ENCODE data around the gene ADNP. TPM values are rescaled to one million over a fixed set of nuclear protein-coding genes. Genes with fewer than 3 reads are reported as not detected.
"Not testable (repeated sequence)": the region's sequence is repeated elsewhere in the genome, so short reads cannot be mapped to it uniquely, and the experiment has no call there.

The ADNP gene
- total RNA-seq (10 to 100 TPM; 41.9 to 47.1 TPM), total RNA-seq (66.9 to 254 (median 102) reads per million in 172 experiments)
- 40.5 TPM for polyA plus RNA-seq (2013, experiment 1 of 2)
- 42.0 TPM for polyA plus RNA-seq (2013, experiment 2 of 2)

DNA sequence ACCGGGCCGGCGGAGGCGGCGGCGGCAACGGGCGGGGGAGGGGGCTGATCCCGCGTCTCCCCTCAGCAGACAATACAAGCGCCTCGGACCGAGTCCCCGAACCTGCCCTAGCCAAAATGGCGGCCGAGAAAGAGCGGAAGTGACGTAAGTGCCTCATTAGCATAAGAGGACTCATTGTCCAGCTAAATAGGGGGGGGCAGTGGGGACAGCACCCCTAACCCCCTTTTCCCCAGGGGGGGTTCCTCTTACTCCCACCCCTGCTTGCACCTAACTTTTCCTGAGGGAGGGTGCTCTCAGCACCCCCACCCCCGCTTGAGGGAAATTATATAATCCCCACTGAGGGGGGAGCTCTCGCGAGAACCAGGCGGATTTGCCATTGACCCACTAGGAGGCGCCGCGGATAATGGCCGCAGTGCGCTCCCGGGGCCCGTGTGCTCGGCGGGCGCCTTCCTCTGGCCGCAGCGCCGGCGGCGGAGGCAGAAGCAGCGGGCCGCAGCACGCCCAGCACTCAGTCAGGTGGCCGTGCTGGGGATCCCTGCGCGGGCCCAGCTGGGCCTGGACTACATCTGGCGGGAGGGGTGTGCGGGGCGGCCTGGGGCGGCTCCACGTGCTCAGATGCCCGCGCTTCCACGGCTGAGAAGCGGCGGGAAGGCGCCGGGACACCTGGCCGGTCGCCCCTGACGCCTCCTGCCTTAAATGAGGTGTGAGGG lies at the start of gene ADNP:
Gene ADNP, minus strand, starts transcription at position 132 of the 710 bp plus-strand sequence. CDS start 27,441 bp downstream, outside the sequence.
- Histone ChIP-seq H3K27ac (ENCODE audit: low read depth in 1 of 2, low read length in 2 of 2) (peak within 1 kb of the TSS; percentile 100), H3K36me3 (ENCODE audit: insufficient read depth, low read length) (peaks cover 29% of the 10 kb centered on the region), H3K9me3 (ENCODE audit: control insufficient read depth in 1 of 2, insufficient read depth in 1 of 2, low read length in 2 of 2) (no peaks in the 10 kb centered on the region), H3K4me1 (ENCODE audit: insufficient read depth, low read length) (peaks cover 28% of the 10 kb centered on the region), H3K4me3 (ENCODE audit: low read length) (peak within 1 kb of the TSS; percentile 71), H3K27me3 (ENCODE audit: control insufficient read depth in 1 of 2, insufficient read depth in 2 of 2, low read length in 2 of 2) (no peaks in the 10 kb centered on the region)
- peak; percentile 80 to 96 (median 86) for DNase-seq
- CTCF ChIA-PET: interaction anchor here (0.9 to 4.2 kb wide), 12 partner anchors 11 to 140 kb away, joined by 3 to 63 read pairs (median 5); partner anchors contain the start of genes BCAS4, DPM1 and MOCS3
- POLR2A ChIA-PET: interaction anchor here (0.7 to 7.9 kb wide), 26 partner anchors 9 to 995 kb away, joined by 3 to 157 read pairs (median 5); partner anchors contain the start of genes BCAS4, DPM1, MOCS3 and NFATC2
- Mint-ChIP-seq H3K9me3 (no peaks in the 10 kb centered on the region), H3K27me3 (no peaks in the 10 kb centered on the region), H3K4me3 (peak within 1 kb of the TSS; percentile 93), H3K36me3 (ENCODE audit: low read depth) (peaks cover 80% of the 10 kb centered on the region), H3K4me1 (ENCODE audit: low read depth) (peaks cover 50% of the 10 kb centered on the region), H3K27ac (peak within 1 kb of the TSS; percentile 98)
- intact Hi-C loops (cut with DNase I, micrococcal nuclease): loop anchor here (1.0 to 10.0 kb wide), 6 partner anchors 27 to 1217 kb away; partner anchors contain the start of genes DPM1 (in 2 of the 2), MOCS3 (in 2 of the 2), B4GALT5 (in 1 of the 2) and CEBPB (in 1 of the 2)
- TF ChIP-seq, protein P1, sequence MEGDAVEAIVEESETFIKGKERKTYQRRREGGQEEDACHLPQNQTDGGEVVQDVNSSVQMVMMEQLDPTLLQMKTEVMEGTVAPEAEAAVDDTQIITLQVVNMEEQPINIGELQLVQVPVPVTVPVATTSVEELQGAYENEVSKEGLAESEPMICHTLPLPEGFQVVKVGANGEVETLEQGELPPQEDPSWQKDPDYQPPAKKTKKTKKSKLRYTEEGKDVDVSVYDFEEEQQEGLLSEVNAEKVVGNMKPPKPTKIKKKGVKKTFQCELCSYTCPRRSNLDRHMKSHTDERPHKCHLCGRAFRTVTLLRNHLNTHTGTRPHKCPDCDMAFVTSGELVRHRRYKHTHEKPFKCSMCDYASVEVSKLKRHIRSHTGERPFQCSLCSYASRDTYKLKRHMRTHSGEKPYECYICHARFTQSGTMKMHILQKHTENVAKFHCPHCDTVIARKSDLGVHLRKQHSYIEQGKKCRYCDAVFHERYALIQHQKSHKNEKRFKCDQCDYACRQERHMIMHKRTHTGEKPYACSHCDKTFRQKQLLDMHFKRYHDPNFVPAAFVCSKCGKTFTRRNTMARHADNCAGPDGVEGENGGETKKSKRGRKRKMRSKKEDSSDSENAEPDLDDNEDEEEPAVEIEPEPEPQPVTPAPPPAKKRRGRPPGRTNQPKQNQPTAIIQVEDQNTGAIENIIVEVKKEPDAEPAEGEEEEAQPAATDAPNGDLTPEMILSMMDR (IDR thresholded peaks at IDR 0.05): peak; percentile 76
- ATAC-seq (ENCODE audit: poor library complexity): peak; percentile 62

DNA sequence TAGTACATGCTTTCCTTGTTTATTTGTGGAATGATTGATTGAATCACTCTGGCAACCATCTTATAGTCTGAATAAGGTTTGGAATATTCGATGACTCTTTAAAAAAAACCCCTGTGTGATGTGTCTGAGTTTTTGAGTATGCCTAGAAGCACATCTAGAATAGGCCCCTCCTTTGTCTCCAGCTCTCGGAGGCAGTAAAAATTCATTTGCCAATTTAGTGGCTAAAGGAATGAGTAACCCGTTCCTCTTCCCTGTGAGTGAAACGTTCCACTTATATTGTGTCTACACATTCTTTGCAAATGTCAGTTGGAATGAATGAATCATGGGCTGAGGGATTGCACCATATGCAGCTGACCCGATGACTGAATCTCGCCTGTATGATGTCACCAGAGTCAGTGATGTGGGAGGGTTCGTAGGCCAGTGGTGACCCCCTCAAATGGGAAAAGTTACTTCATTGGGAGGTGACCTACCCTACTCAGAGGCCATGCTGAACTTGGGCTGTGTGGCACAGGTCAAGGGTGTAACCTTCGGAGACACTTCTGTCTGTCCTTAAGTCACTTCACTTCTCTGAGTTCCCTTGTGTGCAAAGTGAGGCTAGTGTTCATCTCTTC lies 48.9 kb upstream of the ADNP start:
- H3K4me3 Mint-ChIP-seq: no peak overlapping the region
- H3K27ac ChIP-seq (ENCODE audit: low read depth in 1 of 2, low read length in 2 of 2): no peak overlapping the region
- intact Hi-C loops (cut with DNase I, micrococcal nuclease): loop anchor here (10.0 kb wide), 2 partner anchors 615 to 1105 kb away; no protein-coding TSS in a partner anchor
- no peak for ATAC-seq (ENCODE audit: poor library complexity)
- no peaks in the 10 kb centered on the region for H3K9me3 Mint-ChIP-seq
- no peak overlapping the region for H3K27ac Mint-ChIP-seq
- H3K27me3 ChIP-seq (ENCODE audit: control insufficient read depth in 1 of 2, insufficient read depth in 2 of 2, low read length in 2 of 2): peaks cover 17 to 23% of the 10 kb centered on the region in 2 experiments
- H3K36me3 Mint-ChIP-seq (ENCODE audit: low read depth): no peaks in the 10 kb centered on the region
- POLR2A ChIA-PET: interaction anchor here (1.4 kb wide), 1 partner anchor 49 kb away, joined by 4 read pairs; the partner anchor contains the start of gene ADNP
- CTCF ChIA-PET: interaction anchor here (2.4 kb wide), 1 partner anchor 185 kb away, joined by 9 read pairs; the partner anchor contains the start of gene BCAS4
- H3K9me3 ChIP-seq (ENCODE audit: control insufficient read depth in 1 of 2, insufficient read depth in 1 of 2, low read length in 2 of 2): no peaks in the 10 kb centered on the region
- peaks cover 4% of the 10 kb centered on the region for H3K4me1 ChIP-seq (ENCODE audit: insufficient read depth, low read length)
- no peak overlapping the region for H3K4me3 ChIP-seq (ENCODE audit: low read length)
- TF ChIP-seq, protein P1 (IDR thresholded peaks at IDR 0.05): no peak
- no peaks in the 10 kb centered on the region for H3K4me1 Mint-ChIP-seq (ENCODE audit: low read depth)
- peaks cover 56% of the 10 kb centered on the region for H3K27me3 Mint-ChIP-seq
- peak in 2 of 14 experiments; percentile 34 to 52 for DNase-seq
- H3K36me3 ChIP-seq (ENCODE audit: insufficient read depth, low read length): no peaks in the 10 kb centered on the region

DNA sequence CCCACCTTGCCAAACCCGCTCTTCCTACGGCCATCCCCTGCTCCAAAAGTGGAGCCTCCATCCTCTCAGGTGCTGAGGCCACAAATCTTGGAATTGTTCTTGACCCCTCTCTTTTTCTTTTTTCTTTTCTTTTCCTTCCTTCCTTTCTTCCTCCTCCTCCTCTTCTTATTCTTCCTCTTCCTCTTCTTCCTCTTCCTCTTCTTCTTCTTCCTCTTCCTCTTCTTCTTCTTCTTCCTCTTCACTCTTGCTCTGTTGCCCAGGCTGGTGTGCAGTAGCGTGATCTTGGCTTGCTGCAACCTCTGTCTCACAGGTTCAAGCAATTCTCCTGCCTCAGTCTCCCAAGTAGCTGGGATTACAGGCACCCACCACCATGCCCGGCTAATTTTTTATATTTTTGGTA lies 47.3 kb upstream of the ADNP start:
- CTCF ChIA-PET; H3K27ac Mint-ChIP-seq; H3K36me3 ChIP-seq (ENCODE audit: insufficient read depth, low read length); H3K4me3 Mint-ChIP-seq; H3K36me3 Mint-ChIP-seq (ENCODE audit: low read depth); H3K4me1 Mint-ChIP-seq (ENCODE audit: low read depth); DNase-seq; H3K27ac ChIP-seq (ENCODE audit: low read depth in 1 of 2, low read length in 2 of 2); H3K4me3 ChIP-seq (ENCODE audit: low read length); POLR2A ChIA-PET; H3K9me3 ChIP-seq (ENCODE audit: control insufficient read depth in 1 of 2, insufficient read depth in 1 of 2, low read length in 2 of 2); ATAC-seq (ENCODE audit: poor library complexity); H3K4me1 ChIP-seq (ENCODE audit: insufficient read depth, low read length); H3K9me3 Mint-ChIP-seq; intact Hi-C loops (cut with DNase I, micrococcal nuclease): not testable (repeated sequence)
- peaks cover 45% of the 10 kb centered on the region for H3K27me3 Mint-ChIP-seq
- peaks cover 15 to 17% of the 10 kb centered on the region in 2 experiments for H3K27me3 ChIP-seq (ENCODE audit: control insufficient read depth in 1 of 2, insufficient read depth in 2 of 2, low read length in 2 of 2)
